ENCODE results near the gene KRT79.

Gene KRT79

DNA sequence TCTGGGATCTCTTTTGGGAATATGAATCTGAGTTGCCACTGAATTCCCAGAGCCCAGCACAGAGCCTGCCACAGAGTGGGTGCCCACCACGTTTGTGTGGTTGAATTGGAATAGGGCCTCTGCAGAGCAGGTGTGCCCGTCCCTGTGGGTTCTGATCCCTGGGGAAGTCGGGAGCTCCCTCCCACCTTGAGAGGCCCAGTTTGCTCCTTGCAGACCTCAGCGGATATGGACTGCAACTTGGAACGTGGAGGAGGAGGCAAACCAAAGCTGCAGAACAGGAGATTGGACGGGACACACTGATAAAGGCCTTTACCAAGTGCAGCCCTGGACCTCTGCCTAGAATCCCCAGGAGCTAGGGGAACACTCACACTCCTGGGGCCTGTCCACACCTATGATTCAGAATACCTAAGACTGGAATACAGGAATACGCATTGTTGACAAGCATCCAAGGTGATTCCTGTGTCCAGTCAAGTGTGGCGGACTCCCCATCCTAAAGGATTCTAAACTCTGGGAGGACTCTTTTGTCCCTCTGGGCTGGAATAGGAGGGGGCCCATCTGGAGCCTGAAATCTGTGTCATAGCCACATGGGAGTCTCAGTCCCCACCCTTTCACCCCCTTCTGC is 59.4 kb downstream of the KRT79 start:
- no peak for DNase-seq
- in situ Hi-C loops (cut with HindIII; ENCODE audit: low pct_ligation_motif_present, low sequenced_read_pairs), result no loop called here
- H3K36me3 ChIP-seq (replicated peaks), result no peaks in the 10 kb centered on the region
- H3K27me3 ChIP-seq (replicated peaks), result peaks cover 10% of the 10 kb centered on the region
- no peak overlapping the region for H3K27ac ChIP-seq
- TF ChIP-seq, protein P1, sequence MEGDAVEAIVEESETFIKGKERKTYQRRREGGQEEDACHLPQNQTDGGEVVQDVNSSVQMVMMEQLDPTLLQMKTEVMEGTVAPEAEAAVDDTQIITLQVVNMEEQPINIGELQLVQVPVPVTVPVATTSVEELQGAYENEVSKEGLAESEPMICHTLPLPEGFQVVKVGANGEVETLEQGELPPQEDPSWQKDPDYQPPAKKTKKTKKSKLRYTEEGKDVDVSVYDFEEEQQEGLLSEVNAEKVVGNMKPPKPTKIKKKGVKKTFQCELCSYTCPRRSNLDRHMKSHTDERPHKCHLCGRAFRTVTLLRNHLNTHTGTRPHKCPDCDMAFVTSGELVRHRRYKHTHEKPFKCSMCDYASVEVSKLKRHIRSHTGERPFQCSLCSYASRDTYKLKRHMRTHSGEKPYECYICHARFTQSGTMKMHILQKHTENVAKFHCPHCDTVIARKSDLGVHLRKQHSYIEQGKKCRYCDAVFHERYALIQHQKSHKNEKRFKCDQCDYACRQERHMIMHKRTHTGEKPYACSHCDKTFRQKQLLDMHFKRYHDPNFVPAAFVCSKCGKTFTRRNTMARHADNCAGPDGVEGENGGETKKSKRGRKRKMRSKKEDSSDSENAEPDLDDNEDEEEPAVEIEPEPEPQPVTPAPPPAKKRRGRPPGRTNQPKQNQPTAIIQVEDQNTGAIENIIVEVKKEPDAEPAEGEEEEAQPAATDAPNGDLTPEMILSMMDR (IDR thresholded peaks at IDR 0.05; ENCODE audit: low read depth, low read length, missing control alignments), result no peak
- no peak overlapping the region for H3K4me3 ChIP-seq (ENCODE audit: low read depth, low read length)

DNA sequence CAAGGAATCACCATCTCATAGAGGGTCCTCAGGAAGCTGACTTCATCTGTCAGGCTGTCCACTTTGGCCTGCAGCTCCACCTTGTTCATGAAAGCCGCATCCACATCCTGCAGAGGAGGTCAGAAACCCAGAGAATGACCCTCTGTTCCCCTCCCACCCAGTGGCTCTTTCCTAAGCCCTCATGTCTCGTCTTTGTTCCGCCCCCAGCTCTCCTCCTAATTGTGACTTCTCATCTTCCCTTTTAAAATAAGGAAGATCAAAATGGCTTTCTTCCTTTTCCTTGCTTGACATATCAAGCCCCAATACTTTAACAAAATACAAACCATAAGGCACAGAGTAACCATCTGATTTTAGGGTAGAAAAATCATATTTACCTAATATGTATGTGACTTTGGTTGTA is 61.3 kb downstream of the KRT79 start:
- TF ChIP-seq, protein P1 (IDR thresholded peaks at IDR 0.05; ENCODE audit: low read depth, low read length, missing control alignments), result no peak
- no peak overlapping the region for H3K27ac ChIP-seq
- in situ Hi-C loops (cut with HindIII; ENCODE audit: low pct_ligation_motif_present, low sequenced_read_pairs), result no loop called here
- no peaks in the 10 kb centered on the region for H3K36me3 ChIP-seq (replicated peaks)
- no peak overlapping the region for H3K4me3 ChIP-seq (ENCODE audit: low read depth, low read length)
- no peak for DNase-seq
- H3K27me3 ChIP-seq (replicated peaks), result peaks cover 6% of the 10 kb centered on the region

DNA sequence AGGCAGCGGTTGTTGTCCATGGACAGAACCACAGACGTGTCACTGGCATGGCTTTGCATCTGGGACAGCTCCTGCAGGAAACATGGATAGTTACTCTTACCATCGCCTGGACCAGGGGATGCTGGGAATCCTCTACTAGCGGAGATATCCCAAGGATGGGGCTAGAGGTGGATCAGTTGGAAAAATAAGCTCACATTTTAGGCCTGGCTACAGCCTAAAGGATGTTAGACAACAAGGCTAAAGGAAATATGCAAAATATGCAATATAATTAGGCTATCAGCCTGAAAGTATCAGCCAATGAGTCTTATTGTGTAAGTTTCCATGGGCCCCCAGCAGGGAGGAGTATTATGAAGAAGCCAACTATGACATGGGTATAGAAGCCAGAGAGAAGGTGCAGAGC is 61.9 kb downstream of the KRT79 start:
- TF ChIP-seq, protein P1 (IDR thresholded peaks at IDR 0.05; ENCODE audit: low read depth, low read length, missing control alignments), result no peak
- in situ Hi-C loops (cut with HindIII; ENCODE audit: low pct_ligation_motif_present, low sequenced_read_pairs), result no loop called here
- no peak overlapping the region for H3K4me3 ChIP-seq (ENCODE audit: low read depth, low read length)
- no peak overlapping the region for H3K27ac ChIP-seq
- DNase-seq, result no peak
- H3K36me3 ChIP-seq (replicated peaks), result no peaks in the 10 kb centered on the region
- peaks cover 6% of the 10 kb centered on the region for H3K27me3 ChIP-seq (replicated peaks)

DNA sequence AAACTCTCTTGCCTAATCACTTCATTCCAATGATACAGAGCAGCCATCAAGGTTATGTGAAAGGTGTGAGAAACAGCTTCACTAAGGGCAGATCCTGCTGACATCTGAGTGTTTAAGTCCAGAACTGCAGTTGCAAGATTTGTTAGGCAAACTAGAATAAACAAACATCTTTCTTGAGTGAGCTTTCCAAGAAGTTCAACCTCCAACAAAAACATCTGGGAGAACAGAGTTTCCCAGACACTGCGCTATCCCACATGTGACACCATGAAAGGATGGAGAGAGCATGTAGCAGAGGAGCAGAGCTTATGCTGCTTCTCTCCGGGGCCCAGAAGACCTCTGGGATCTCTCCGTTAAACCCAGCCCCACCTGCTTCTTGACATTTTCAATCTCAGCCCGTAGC is 62.6 kb downstream of the KRT79 start:
- H3K27me3 ChIP-seq (replicated peaks), result peaks cover 6% of the 10 kb centered on the region
- TF ChIP-seq, protein P1 (IDR thresholded peaks at IDR 0.05; ENCODE audit: low read depth, low read length, missing control alignments), result no peak
- no peak for DNase-seq
- in situ Hi-C loops (cut with HindIII; ENCODE audit: low pct_ligation_motif_present, low sequenced_read_pairs), result no loop called here
- H3K27ac ChIP-seq, result no peak overlapping the region
- no peaks in the 10 kb centered on the region for H3K36me3 ChIP-seq (replicated peaks)
- no peak overlapping the region for H3K4me3 ChIP-seq (ENCODE audit: low read depth, low read length)
